Measurements from ENCODE around the gene CCDC82.

Gene CCDC82

DNA sequence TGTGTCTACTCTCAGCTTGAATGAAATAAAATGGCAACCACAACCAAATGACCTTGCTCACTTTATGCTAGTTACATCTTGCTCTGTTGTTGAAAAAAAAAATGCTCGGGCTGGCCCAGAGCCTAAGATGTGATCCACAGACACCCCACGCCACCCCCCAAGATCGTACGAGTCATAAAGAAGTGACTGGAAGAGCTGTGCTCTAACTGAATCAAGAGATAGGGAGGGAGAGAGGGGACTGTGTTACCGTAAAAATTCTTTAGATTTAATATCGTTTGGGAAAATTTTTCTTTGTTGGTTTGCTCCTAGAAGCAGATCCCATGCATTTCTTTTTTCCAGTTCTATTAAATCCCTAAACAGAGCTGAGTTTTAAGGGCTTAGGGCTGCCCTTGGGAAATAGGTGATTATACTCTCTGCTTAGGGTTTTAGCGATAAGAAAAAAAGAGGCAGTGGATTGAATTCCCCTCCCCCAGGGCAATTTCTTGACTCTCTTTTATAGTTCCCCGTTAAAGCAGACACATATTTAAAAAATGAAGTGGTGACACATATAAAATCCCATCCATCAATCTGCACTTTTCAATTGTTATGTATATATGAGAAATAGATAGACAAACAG, 61.2 kb downstream of the CCDC82 start:
- Histone ChIP-seq H2BK12ac (ENCODE audit: low read length) (no peak overlapping the region), H2AFZ (ENCODE audit: low read length) (no peak overlapping the region), H2BK5ac (ENCODE audit: low read length) (no peak overlapping the region), H3K4me3 (ENCODE audit: low read length in 2 of 2) (no peak overlapping the region), H4K91ac (ENCODE audit: low read depth, low read length, poor library complexity) (no peak overlapping the region), H3K36me3 (replicated peaks in 1 of 2; ENCODE audit: control insufficient read depth in 2 of 2, insufficient read depth in 2 of 2, low read length in 2 of 2) (peaks cover 0 to 4% of the 10 kb centered on the region in 2 donors), H3K18ac (ENCODE audit: low read length) (no peak overlapping the region), H3K4me2 (ENCODE audit: insufficient read depth, low read length, poor library complexity, severe bottlenecking) (no peak overlapping the region), H3K9me3 (replicated peaks in 1 of 2; ENCODE audit: control insufficient read depth in 2 of 2, insufficient read depth in 1 of 2, low read depth in 1 of 2, low read length in 2 of 2) (peaks cover 0 to 10% of the 10 kb centered on the region in 2 donors), H3K14ac (ENCODE audit: low read length) (no peak overlapping the region), H3K4me1 (ENCODE audit: control insufficient read depth in 2 of 2, insufficient read depth in 1 of 2, low read depth in 1 of 2, low read length in 2 of 2) (peaks cover 9 to 32% of the 10 kb centered on the region in 2 donors), H3K79me1 (ENCODE audit: low read depth, low read length) (no peaks in the 10 kb centered on the region), H3K27me3 (ENCODE audit: control insufficient read depth in 3 of 3, insufficient read depth in 3 of 3, low read depth in 1 of 3, low read length in 3 of 3) (no peaks in the 10 kb centered on the region), H3K9ac (ENCODE audit: low read depth, low read length, poor library complexity) (no peak overlapping the region), H3K4ac (ENCODE audit: low read length) (no peak overlapping the region), H4K8ac (ENCODE audit: low read depth, low read length) (no peak overlapping the region), H2BK15ac (ENCODE audit: low read length) (no peak overlapping the region), H3K27ac (replicated peaks; ENCODE audit: low read length) (no peak overlapping the region), H2AK5ac (ENCODE audit: low read depth, low read length) (no peak overlapping the region), H3K23ac (ENCODE audit: low read depth, low read length, poor library complexity) (no peak overlapping the region), H2BK120ac (ENCODE audit: low read depth, low read length) (no peak overlapping the region)
- no CpG with 5 or more reads among the region's 8 CpGs for WGBS, 2 donors (ENCODE audit: extremely low coverage in 2 of 2, insufficient read length in 2 of 2, insufficient replicate concordance in 1 of 2)
- DNase-seq (ENCODE audit: low spot score): no peak

DNA sequence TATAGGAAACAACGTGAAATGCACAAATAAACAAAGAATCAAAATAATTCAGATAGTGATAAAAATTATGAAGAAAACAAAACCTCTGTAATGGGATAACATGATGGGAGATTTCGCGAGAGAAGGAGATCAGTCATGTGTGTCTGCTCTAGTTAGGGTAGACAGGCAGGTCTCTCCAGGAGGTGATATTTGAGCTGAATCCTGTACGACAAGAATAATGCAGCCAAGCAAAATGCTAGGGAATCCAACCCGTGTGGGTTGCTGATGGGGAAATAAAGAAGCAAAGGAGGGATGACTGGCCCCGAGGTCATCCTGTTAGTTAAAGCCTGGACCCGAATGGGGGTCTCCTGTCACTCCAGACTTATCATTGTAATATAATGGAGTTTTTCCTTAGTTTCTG, 62.8 kb downstream of the CCDC82 start:
- Histone ChIP-seq H3K14ac (ENCODE audit: low read length) (no peak overlapping the region), H2BK12ac (ENCODE audit: low read length) (no peak overlapping the region), H3K9me3 (replicated peaks in 1 of 2; ENCODE audit: control insufficient read depth in 2 of 2, insufficient read depth in 1 of 2, low read depth in 1 of 2, low read length in 2 of 2) (peaks cover 0 to 20% of the 10 kb centered on the region in 2 donors), H3K79me1 (ENCODE audit: low read depth, low read length) (no peaks in the 10 kb centered on the region), H2AK5ac (ENCODE audit: low read depth, low read length) (no peak overlapping the region), H4K8ac (ENCODE audit: low read depth, low read length) (no peak overlapping the region), H3K27ac (replicated peaks; ENCODE audit: low read length) (no peak overlapping the region), H3K27me3 (ENCODE audit: control insufficient read depth in 3 of 3, insufficient read depth in 3 of 3, low read depth in 1 of 3, low read length in 3 of 3) (no peaks in the 10 kb centered on the region), H2BK5ac (ENCODE audit: low read length) (no peak overlapping the region), H3K23ac (ENCODE audit: low read depth, low read length, poor library complexity) (no peak overlapping the region), H3K4me1 (ENCODE audit: control insufficient read depth in 2 of 2, insufficient read depth in 1 of 2, low read depth in 1 of 2, low read length in 2 of 2) (peaks cover 6 to 17% of the 10 kb centered on the region in 2 donors), H3K4me3 (ENCODE audit: low read length in 2 of 2) (no peak overlapping the region), H3K4ac (ENCODE audit: low read length) (no peak overlapping the region), H3K9ac (ENCODE audit: low read depth, low read length, poor library complexity) (no peak overlapping the region), H2BK120ac (ENCODE audit: low read depth, low read length) (no peak overlapping the region), H3K18ac (ENCODE audit: low read length) (no peak overlapping the region), H3K4me2 (ENCODE audit: insufficient read depth, low read length, poor library complexity, severe bottlenecking) (no peak overlapping the region), H2AFZ (ENCODE audit: low read length) (no peak overlapping the region), H2BK15ac (ENCODE audit: low read length) (no peak overlapping the region), H3K36me3 (replicated peaks in 1 of 2; ENCODE audit: control insufficient read depth in 2 of 2, insufficient read depth in 2 of 2, low read length in 2 of 2) (peaks cover 0 to 12% of the 10 kb centered on the region in 2 donors), H4K91ac (ENCODE audit: low read depth, low read length, poor library complexity) (no peak overlapping the region)
- DNase-seq (ENCODE audit: low spot score): no peak
- WGBS, 2 donors (ENCODE audit: extremely low coverage in 2 of 2, insufficient read length in 2 of 2, insufficient replicate concordance in 1 of 2): no CpG with 5 or more reads among the region's 7 CpGs

DNA sequence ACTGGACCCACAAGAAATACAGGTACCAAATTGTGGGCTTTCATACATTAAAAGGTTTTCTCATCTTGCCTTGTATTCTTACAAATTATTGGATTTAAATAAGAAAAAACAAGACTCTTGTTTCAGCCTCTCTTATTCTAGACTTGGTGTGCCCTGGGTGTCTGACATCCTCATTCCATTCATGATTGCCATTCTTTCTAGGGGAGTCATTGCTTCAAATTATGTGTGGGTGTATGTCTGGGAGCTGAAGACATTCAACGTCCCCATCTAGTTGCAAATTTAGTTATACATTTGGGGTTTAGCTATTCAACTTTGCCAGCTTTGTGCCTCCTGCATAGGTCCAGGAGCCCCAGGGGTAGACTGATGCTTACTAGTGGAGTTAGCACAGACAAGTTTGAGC, 64.8 kb downstream of the CCDC82 start:
- no CpG with 5 or more reads among the region's 1 CpG for WGBS, 2 donors (ENCODE audit: extremely low coverage in 2 of 2, insufficient read length in 2 of 2, insufficient replicate concordance in 1 of 2)
- Histone ChIP-seq H4K8ac (ENCODE audit: low read depth, low read length) (no peak overlapping the region), H3K4me2 (ENCODE audit: insufficient read depth, low read length, poor library complexity, severe bottlenecking) (no peak overlapping the region), H3K18ac (ENCODE audit: low read length) (no peak overlapping the region), H3K79me1 (ENCODE audit: low read depth, low read length) (no peaks in the 10 kb centered on the region), H3K27ac (replicated peaks; ENCODE audit: low read length) (no peak overlapping the region), H3K4me1 (ENCODE audit: control insufficient read depth in 2 of 2, insufficient read depth in 1 of 2, low read depth in 1 of 2, low read length in 2 of 2) (peaks cover 6 to 19% of the 10 kb centered on the region in 2 donors), H2AFZ (ENCODE audit: low read length) (no peak overlapping the region), H3K23ac (ENCODE audit: low read depth, low read length, poor library complexity) (no peak overlapping the region), H3K36me3 (replicated peaks in 1 of 2; ENCODE audit: control insufficient read depth in 2 of 2, insufficient read depth in 2 of 2, low read length in 2 of 2) (peaks cover 0 to 12% of the 10 kb centered on the region in 2 donors), H3K9ac (ENCODE audit: low read depth, low read length, poor library complexity) (no peak overlapping the region), H3K4ac (ENCODE audit: low read length) (no peak overlapping the region), H2BK15ac (ENCODE audit: low read length) (no peak overlapping the region), H3K14ac (ENCODE audit: low read length) (no peak overlapping the region), H3K4me3 (ENCODE audit: low read length in 2 of 2) (no peak overlapping the region), H4K91ac (ENCODE audit: low read depth, low read length, poor library complexity) (no peak overlapping the region), H2BK120ac (ENCODE audit: low read depth, low read length) (no peak overlapping the region), H3K9me3 (replicated peaks in 1 of 2; ENCODE audit: control insufficient read depth in 2 of 2, insufficient read depth in 1 of 2, low read depth in 1 of 2, low read length in 2 of 2) (peaks cover 0 to 19% of the 10 kb centered on the region in 2 donors), H2BK12ac (ENCODE audit: low read length) (no peak overlapping the region), H2AK5ac (ENCODE audit: low read depth, low read length) (no peak overlapping the region), H3K27me3 (ENCODE audit: control insufficient read depth in 3 of 3, insufficient read depth in 3 of 3, low read depth in 1 of 3, low read length in 3 of 3) (no peaks in the 10 kb centered on the region), H2BK5ac (ENCODE audit: low read length) (no peak overlapping the region)
- DNase-seq (ENCODE audit: low spot score): no peak

DNA sequence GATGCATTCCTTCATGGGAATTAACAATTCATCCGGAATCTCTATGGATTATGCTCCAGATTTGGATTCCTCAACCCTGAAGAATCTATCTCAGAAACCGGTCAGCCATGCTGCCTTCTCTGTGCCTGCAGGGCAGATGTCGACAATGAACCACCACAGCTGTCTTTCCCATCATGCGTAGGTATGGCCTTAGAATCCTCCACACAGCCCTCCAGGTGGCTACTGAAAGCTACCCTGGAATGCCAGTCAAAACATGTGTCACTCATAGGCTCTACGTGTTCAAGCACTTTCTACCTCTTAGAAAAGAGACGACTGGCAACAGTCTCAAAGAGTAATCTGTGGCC, 66.1 kb downstream of the CCDC82 start:
- no peak overlapping the region for H3K14ac ChIP-seq (ENCODE audit: low read length)
- peaks cover 0 to 19% of the 10 kb centered on the region in 2 donors for H3K9me3 ChIP-seq (replicated peaks in 1 of 2; ENCODE audit: control insufficient read depth in 2 of 2, insufficient read depth in 1 of 2, low read depth in 1 of 2, low read length in 2 of 2)
- no peak overlapping the region for H3K4ac ChIP-seq (ENCODE audit: low read length)
- no peak overlapping the region for H3K4me3 ChIP-seq (ENCODE audit: low read length in 2 of 2)
- no peak overlapping the region for H3K27ac ChIP-seq (replicated peaks; ENCODE audit: low read length)
- no peak overlapping the region for H2BK12ac ChIP-seq (ENCODE audit: low read length)
- no peak overlapping the region for H2BK15ac ChIP-seq (ENCODE audit: low read length)
- no peak overlapping the region for H2AK5ac ChIP-seq (ENCODE audit: low read depth, low read length)
- H2AFZ ChIP-seq (ENCODE audit: low read length): no peak overlapping the region
- H4K91ac ChIP-seq (ENCODE audit: low read depth, low read length, poor library complexity): no peak overlapping the region
- no peak overlapping the region for H3K18ac ChIP-seq (ENCODE audit: low read length)
- no peak overlapping the region for H3K4me2 ChIP-seq (ENCODE audit: insufficient read depth, low read length, poor library complexity, severe bottlenecking)
- H3K27me3 ChIP-seq (ENCODE audit: control insufficient read depth in 3 of 3, insufficient read depth in 3 of 3, low read depth in 1 of 3, low read length in 3 of 3): no peaks in the 10 kb centered on the region
- H2BK5ac ChIP-seq (ENCODE audit: low read length): no peak overlapping the region
- H3K36me3 ChIP-seq (replicated peaks in 1 of 2; ENCODE audit: control insufficient read depth in 2 of 2, insufficient read depth in 2 of 2, low read length in 2 of 2): peaks cover 0 to 12% of the 10 kb centered on the region in 2 donors
- no peaks in the 10 kb centered on the region for H3K79me1 ChIP-seq (ENCODE audit: low read depth, low read length)
- no peak overlapping the region for H3K23ac ChIP-seq (ENCODE audit: low read depth, low read length, poor library complexity)
- no peak for DNase-seq (ENCODE audit: low spot score)
- peaks cover 6 to 19% of the 10 kb centered on the region in 2 donors for H3K4me1 ChIP-seq (ENCODE audit: control insufficient read depth in 2 of 2, insufficient read depth in 1 of 2, low read depth in 1 of 2, low read length in 2 of 2)
- no peak overlapping the region for H3K9ac ChIP-seq (ENCODE audit: low read depth, low read length, poor library complexity)
- H2BK120ac ChIP-seq (ENCODE audit: low read depth, low read length): no peak overlapping the region
- no CpG with 5 or more reads among the region's 6 CpGs for WGBS, 2 donors (ENCODE audit: extremely low coverage in 2 of 2, insufficient read length in 2 of 2, insufficient replicate concordance in 1 of 2)
- no peak overlapping the region for H4K8ac ChIP-seq (ENCODE audit: low read depth, low read length)
